ENCODE measurements around the gene FOXO3.

DNA sequence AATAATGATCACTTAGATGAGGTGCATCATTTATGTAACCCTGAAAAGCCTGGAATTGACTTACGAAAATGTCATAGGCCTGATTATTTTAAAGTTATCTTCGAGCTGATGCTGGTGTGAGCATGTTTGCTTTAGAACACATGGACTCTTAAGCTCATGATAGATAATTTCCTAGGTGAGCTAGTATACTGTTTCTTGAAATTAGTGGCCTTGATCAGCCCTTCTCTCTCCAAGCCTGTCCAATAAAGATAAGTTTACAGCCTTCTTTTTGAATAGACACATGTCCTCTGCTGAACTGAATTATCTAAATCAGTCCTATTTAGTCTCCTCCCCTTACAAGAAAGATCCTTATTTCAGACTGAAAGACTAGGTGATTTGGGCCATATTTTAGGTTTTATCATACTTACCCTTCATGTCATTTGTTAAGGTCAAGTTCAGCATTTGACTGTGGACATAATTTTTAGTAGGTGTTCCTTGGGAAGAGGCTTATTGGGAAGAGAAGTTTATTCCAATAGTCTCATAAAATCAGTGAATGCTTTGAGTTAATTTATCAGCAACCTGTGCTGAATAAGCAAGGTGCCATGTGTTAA lies 15.3 kb downstream of the FOXO3 start:
- TF ChIP-seq, protein P1, sequence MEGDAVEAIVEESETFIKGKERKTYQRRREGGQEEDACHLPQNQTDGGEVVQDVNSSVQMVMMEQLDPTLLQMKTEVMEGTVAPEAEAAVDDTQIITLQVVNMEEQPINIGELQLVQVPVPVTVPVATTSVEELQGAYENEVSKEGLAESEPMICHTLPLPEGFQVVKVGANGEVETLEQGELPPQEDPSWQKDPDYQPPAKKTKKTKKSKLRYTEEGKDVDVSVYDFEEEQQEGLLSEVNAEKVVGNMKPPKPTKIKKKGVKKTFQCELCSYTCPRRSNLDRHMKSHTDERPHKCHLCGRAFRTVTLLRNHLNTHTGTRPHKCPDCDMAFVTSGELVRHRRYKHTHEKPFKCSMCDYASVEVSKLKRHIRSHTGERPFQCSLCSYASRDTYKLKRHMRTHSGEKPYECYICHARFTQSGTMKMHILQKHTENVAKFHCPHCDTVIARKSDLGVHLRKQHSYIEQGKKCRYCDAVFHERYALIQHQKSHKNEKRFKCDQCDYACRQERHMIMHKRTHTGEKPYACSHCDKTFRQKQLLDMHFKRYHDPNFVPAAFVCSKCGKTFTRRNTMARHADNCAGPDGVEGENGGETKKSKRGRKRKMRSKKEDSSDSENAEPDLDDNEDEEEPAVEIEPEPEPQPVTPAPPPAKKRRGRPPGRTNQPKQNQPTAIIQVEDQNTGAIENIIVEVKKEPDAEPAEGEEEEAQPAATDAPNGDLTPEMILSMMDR (IDR thresholded peaks at IDR 0.05; ENCODE audit: extremely low read depth in 1 of 2, insufficient read depth in 1 of 2, low read depth in 1 of 2, low read length in 2 of 2), result no peak
- TF ChIP-seq JUN (IDR thresholded peaks at IDR 0.05; ENCODE audit: borderline replicate concordance, insufficient read depth, insufficient read length, low read depth) (no peak), POLR2A (IDR thresholded peaks at IDR 0.05; ENCODE audit: low read depth, low read length) (no peak)
